K562 (cell line): ENCODE data around the gene ZNF408. TPM values are rescaled to one million over a fixed set of nuclear protein-coding genes. Genes with fewer than 3 reads are reported as not detected.
A peak's percentile ranks its signal among the peaks of the same experiment; 100 is the strongest.

Experiments used
- ATAC-seq: fragments of 200-7000 bp; cut with Tn5 transposase; 3 replicates; pipeline ENCODE4 v1.9.1; 2020; ENCODE audit warnings: moderate library complexity
- BruUV-seq: library from RNA; stranded (reverse); fragments of 400-500 nt; replicated peaks from 2 replicates; lab custom pipeline; 2021; lab: Mats Ljungman, UMichigan
- CTCF ChIA-PET: fragments of 300-600 bp; formaldehyde crosslinking; extraction: SDS; loops from one replicate; lab custom pipeline; 2021; ENCODE audit warnings: low intra/inter-chr PET ratio; lab: Yijun Ruan, JAX
- POLR2A ChIA-PET: fragments of 300-600, 350-650 bp; sonication (Branson Sonifier 250); formaldehyde crosslinking; extraction: SDS; loops from one replicate; lab custom pipeline; 2021; ENCODE audit warnings: antibody characterized with exemption, inconsistent platforms; lab: Yijun Ruan, JAX
- DNase-seq, 4 experiments: peaks; one replicate each; pipeline versions ENCODE4 v3.0.0 to v3.0.0-alpha.2; 2011 to 2018; ENCODE audit warnings: low spot score in 3 of 4, mixed read lengths in 3 of 4; ENCODE audit errors: extremely low read depth in 1 of 4
- FAIRE-seq: peaks from 2 replicates; lab custom pipeline; 2011; peaks lifted over from hg19 to GRCh38; lab: Jason Lieb, UNC
- H2AFZ ChIP-seq: 2 replicates; pipeline ENCODE4 v1.6.0; 2011; ENCODE audit warnings: low read depth, low read length, control low read depth, inconsistent platforms
- H3K27ac ChIP-seq: fragments of 200-600 bp; 3 replicates; pipeline ENCODE4 v1.8.0; 2011; ENCODE audit warnings: low read depth, mild to moderate bottlenecking, control low read depth, inconsistent platforms, low read length, moderate library complexity, mixed read lengths; ENCODE audit errors: extremely low read depth
- H3K27me3 ChIP-seq, 2 experiments: fragments of 300-600 bp in 1 of 2; 2 replicates in 1 of 2; 3 replicates in 1 of 2; pipeline versions ENCODE4 v1.6.0 to v1.8.0; 2011; ENCODE audit warnings: inconsistent platforms in 2 of 2, low read length in 2 of 2, mild to moderate bottlenecking in 1 of 2, mixed read lengths in 1 of 2, moderate library complexity in 1 of 2; ENCODE audit not compliant: control insufficient read depth in 2 of 2, insufficient read depth in 2 of 2
- H3K36me3 ChIP-seq: fragments of 300-600 bp; 3 replicates; pipeline ENCODE4 v1.8.0; 2011; ENCODE audit warnings: mild to moderate bottlenecking, low read length, inconsistent platforms; ENCODE audit not compliant: control insufficient read depth, insufficient read depth
- H3K4me1 ChIP-seq, 2 experiments: fragments of 200-600 bp in 1 of 2; replicated peaks in 1 of 2; 2 replicates in 1 of 2; 3 replicates in 1 of 2; pipeline versions ENCODE4 v1.5.1 to v1.8.0; 2011; ENCODE audit warnings: inconsistent platforms in 2 of 2, low read length in 2 of 2, mild to moderate bottlenecking in 1 of 2, mixed read lengths in 1 of 2, moderate library complexity in 1 of 2; ENCODE audit not compliant: control insufficient read depth in 2 of 2, insufficient read depth in 2 of 2
- H3K4me2 ChIP-seq: 2 replicates; pipeline ENCODE4 v1.6.1; 2011; ENCODE audit warnings: low read length, control low read depth, inconsistent platforms, mixed read lengths; ENCODE audit not compliant: insufficient read depth
- H3K4me3 ChIP-seq: fragments of 200-600 bp; sonication (generic), shearing (Covaris generic); 2 replicates; pipeline ENCODE4 v1.5.1; 2016; ENCODE audit warnings: control low read depth, inconsistent platforms
- H3K79me2 ChIP-seq: fragments of 200-600 bp; 3 replicates; pipeline ENCODE4 v1.8.0; 2011; ENCODE audit warnings: low read length, inconsistent platforms; ENCODE audit not compliant: control insufficient read depth, insufficient read depth
- H3K9ac ChIP-seq, 2 experiments: 2 replicates each; pipeline versions ENCODE4 v1.6.0 to v1.6.1; 2011; ENCODE audit warnings: low read depth in 2 of 2, low read length in 2 of 2, control low read depth in 1 of 2, inconsistent platforms in 1 of 2, mild to moderate bottlenecking in 1 of 2, mixed read lengths in 1 of 2; ENCODE audit not compliant: insufficient read depth in 1 of 2
- H3K9me1 ChIP-seq: one replicate; pipeline ENCODE4 v1.6.0; 2011; ENCODE audit warnings: inconsistent platforms, mild to moderate bottlenecking, low read length, moderate library complexity; ENCODE audit not compliant: control insufficient read depth, insufficient read depth
- H3K9me3 ChIP-seq: replicated peaks from 2 replicates; pipeline ENCODE4 v1.5.1; 2011; ENCODE audit warnings: low read depth, low read length, inconsistent platforms; ENCODE audit not compliant: control insufficient read depth, insufficient read depth
- H4K20me1 ChIP-seq: replicated peaks from 2 replicates; pipeline ENCODE4 v1.6.1; 2011; ENCODE audit warnings: low read length, inconsistent platforms, mixed read lengths; ENCODE audit not compliant: control insufficient read depth, insufficient read depth
- EGR1 ChIP-seq: fragments of 450-650 bp; conservative IDR thresholded peaks from 2 replicates; pipeline ENCODE4 v1.6.1; 2017; ENCODE audit warnings: mild to moderate bottlenecking
- ZBTB34 ChIP-seq: fragments of 250-450 bp; sonication (Bioruptor Pico); IDR thresholded peaks from 2 replicates; pipeline ENCODE4 v1.8.0; 2021; ENCODE audit warnings: mild to moderate bottlenecking, moderate library complexity
- ZFX ChIP-seq: sonication (generic); formaldehyde crosslinking; IDR thresholded peaks from 2 replicates; pipeline ENCODE4 v1.8.0; 2022; ENCODE audit warnings: mild to moderate bottlenecking, missing genetic modification reagents, moderate library complexity
- WGBS: fragments of 100-300 bp; shearing (Covaris generic); methylation state at CpG from one replicate; pipeline ENCODE4 v1.1.6; 2016; ENCODE audit warnings: low coverage, mixed read lengths; ENCODE audit not compliant: insufficient coverage; ENCODE audit errors: missing lambda C conversion rate; 5-methylcytosine and 5-hydroxymethylcytosine counted together
- in situ Hi-C: fragments of 300-500 bp; cut with MboI; formaldehyde crosslinking; loops from 4 replicates; pipeline ENCODE4 v1.15.0; 2018; ENCODE audit warnings: inconsistent platforms, mixed read lengths
- intact Hi-C: fragments of 100-400 bp; cut with micrococcal nuclease; formaldehyde crosslinking; loops from 2 replicates; pipeline ENCODE4 v1.14.2; 2022
- polyA plus RNA-seq, 8 experiments: library from polyadenylated mRNA; depleted of rRNA in 4 of 8; stranded (reverse) in 5 of 8; unstranded in 3 of 8; fragments of >200 nt; fragmentation: Nextera tagmentation in 2 of 8; fragmentation: Illumina TruSeq in 1 of 8; extraction: Ambion mirVana in 2 of 8; extraction: Trizol in 1 of 8; gene quantifications; 2 replicates each; pipeline versions ENCODE4 v1.2.1 to v1.2.3, GENCODE V29; 2011 to 2014; ENCODE audit warnings: inconsistent platforms in 1 of 8, missing spikeins in 1 of 8
- total RNA-seq, 7 experiments: library from RNA; depleted of rRNA in 6 of 7; stranded (reverse); fragments of >200 nt in 6 of 7; fragmentation: Illumina TruSeq in 2 of 7; extraction: Trizol in 2 of 7; gene quantifications; 2 replicates each; pipeline versions ENCODE4 v1.2.1 to v1.2.3, GENCODE V29; 2011 to 2021; ENCODE audit warnings: low replicate concordance in 1 of 7

The ZNF408 gene
- total and polyA plus RNA-seq, 9 of the 15 experiments (the other 6 are each of a cell fraction or from before 2014, with no cell fraction given), result 0.15 to 18.4 (median 7.4) TPM

DNA sequence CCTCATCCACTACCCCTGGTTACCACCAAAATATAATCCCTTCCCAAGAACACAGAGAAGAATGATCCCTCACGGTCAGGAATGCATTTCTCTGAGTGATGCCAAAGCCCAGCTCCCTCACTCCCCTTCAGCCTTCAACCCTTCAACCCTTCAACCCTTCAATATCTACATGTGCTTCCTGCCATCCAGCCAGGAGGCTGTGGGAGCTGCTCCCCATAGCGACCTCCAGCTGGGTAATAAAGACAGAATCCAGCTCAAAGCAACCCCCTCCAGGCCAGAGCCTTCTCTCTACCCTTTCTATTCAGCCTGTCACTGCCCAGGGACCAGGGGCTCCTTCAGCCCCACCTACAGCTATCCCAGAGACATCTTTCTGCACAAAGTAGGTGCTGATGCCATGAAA lies 3.1 kb upstream of the ZNF408 start (continued):
- TF ChIP-seq ZBTB34 (CRISPR knock-in tag), result no peak

GRCh38 chr11:46698597-46698996 lies 2.2 kb upstream of the ZNF408 start:
- Histone ChIP-seq H3K4me3 (no peak overlapping the region), H3K4me1 (peaks cover 24 to 37% of the 10 kb centered on the region in 2 experiments), H3K27me3 (no peaks in the 10 kb centered on the region), H3K9me1 (no peaks in the 10 kb centered on the region), H3K9me3 (no peaks in the 10 kb centered on the region), H3K4me2 (no peak overlapping the region), H3K9ac (no peak overlapping the region), H4K20me1 (no peaks in the 10 kb centered on the region), H2AFZ (no peak overlapping the region), H3K27ac (no peak overlapping the region), H3K79me2 (peaks cover 47% of the 10 kb centered on the region), H3K36me3 (peaks cover 45% of the 10 kb centered on the region)
- DNase-seq, result peak in 3 of 4 experiments; percentile 38 to 43 (median 41)
- WGBS, result 0% methylated on average over 1 of the region's 1 CpG
- TF ChIP-seq ZFX (CRISPR knock-in tag) (no peak), EGR1 (peak; percentile 82)
- no peak for ATAC-seq
- in situ Hi-C loops (no loop called here), intact Hi-C loops (no loop called here)
- ChIA-PET CTCF (no interaction called here), POLR2A (interaction anchor here (0.6 to 0.8 kb wide), 2 partner anchors 12 to 141 kb away, joined by 3 to 4 read pairs; no protein-coding TSS in a partner anchor)
- no TSS peak for BruUV-seq
- no peak for FAIRE-seq
